ENCODE results near the gene DPF3. TPM values are rescaled to one million over a fixed set of nuclear protein-coding genes. Genes with fewer than 3 reads are reported as not detected.

The DPF3 gene
- total and polyA plus RNA-seq, 9 of the 15 experiments (the other 6 are each of a cell fraction or from before 2014, with no cell fraction given) = 0.21 to 4.9 (median 1.2) TPM

GRCh38 chr14:72677664-72678063, 216.2 kb downstream of the DPF3 start (continued):
- no peak for TF ChIP-seq THAP12 (CRISPR knock-in tag; IDR thresholded peaks at IDR 0.05)
- no peak for TF ChIP-seq MITF (IDR thresholded peaks at IDR 0.05)
- no peak for TF ChIP-seq SETDB1 (IDR thresholded peaks at IDR 0.05; ENCODE audit: low read length)
- TF ChIP-seq ELF1 (tag; IDR thresholded peaks at IDR 0.05) = no peak
- TF ChIP-seq FOXP4 (CRISPR knock-in tag; IDR thresholded peaks at IDR 0.05; ENCODE audit: borderline replicate concordance) = no peak
- TF ChIP-seq CUX1 (CRISPR knock-in tag; IDR thresholded peaks at IDR 0.05) = no peak
- TF ChIP-seq ELK3 (CRISPR knock-in tag; IDR thresholded peaks at IDR 0.05) = no peak
- no peak for TF ChIP-seq TAL1 (IDR thresholded peaks at IDR 0.05)

Data from K562 (cell line).